ENCODE results near the gene CTNNA2. TPM values are rescaled to one million over a fixed set of nuclear protein-coding genes. Genes with fewer than 3 reads are reported as not detected.

Gene CTNNA2
- total RNA-seq, 1 donor from 2014 or later = not detected

DNA sequence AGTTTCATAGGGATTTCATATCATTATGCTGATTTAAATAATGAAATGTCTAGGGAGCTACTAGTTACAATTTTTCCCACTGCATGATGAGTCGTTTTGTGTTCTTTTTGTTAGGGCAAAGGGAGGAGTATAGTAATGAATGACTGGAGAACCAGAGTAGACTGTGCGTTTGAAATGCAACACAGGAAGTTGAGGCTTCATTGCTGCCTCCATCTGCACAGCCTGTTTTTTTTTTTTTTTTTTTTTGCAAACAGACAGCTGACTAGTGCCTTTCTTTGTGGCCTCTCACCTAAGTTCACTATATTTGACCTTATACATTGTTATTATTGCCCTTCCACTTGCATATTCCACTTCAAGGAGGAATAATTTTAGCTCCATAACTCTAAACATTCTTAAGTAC lies 1078.4 kb downstream of the CTNNA2 start:
- intact Hi-C loops (cut with micrococcal nuclease) = no loop called here
- ATAC-seq = no peak

DNA sequence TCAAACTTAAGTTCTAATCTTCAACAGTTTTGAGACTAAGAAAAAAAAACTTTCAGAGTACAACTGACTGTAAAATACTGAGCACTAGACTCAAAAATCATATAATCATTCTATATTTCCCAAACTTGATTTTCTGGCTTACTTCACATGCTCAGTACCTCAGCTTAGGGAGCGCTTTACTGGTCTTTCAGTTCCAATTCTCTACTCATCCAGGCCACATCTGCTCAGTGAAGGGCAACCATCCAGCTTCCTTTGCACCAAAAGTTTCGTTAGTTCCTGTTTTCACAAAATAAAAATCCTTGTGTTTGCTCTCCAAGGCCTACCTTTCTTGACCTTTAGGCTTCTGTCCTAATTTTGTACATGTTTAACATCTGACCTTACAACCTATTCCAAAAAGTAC lies 1079.3 kb downstream of the CTNNA2 start:
- intact Hi-C loops (cut with micrococcal nuclease) = no loop called here
- no peak for DNase-seq
- no peak for ATAC-seq

More for the DNA sequence above, 1078.4 kb downstream of the CTNNA2 start:
- no peak for DNase-seq

DNA sequence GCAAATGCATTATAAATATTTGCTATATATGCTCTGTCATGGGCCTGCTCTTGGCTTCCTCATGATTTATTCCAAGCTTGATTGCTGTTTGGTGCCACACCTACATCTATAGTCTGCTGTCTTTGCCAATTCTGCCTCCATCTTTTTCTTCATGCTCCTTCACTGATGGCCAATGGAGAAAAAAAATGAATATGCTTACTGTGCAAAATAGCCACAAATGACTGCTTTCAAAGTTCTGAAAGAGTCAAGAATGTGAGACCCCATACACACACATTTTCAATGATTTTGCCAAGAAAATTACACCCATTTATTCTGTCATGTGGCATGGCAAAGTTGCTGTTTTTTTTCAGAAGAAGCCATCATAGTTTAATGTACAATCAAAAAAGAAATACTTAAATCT lies 1097.3 kb downstream of the CTNNA2 start:
- ATAC-seq = no peak
- intact Hi-C loops (cut with micrococcal nuclease) = no loop called here
- no peak for DNase-seq

GRCh38 chr2:80621656-80622055 lies 1108.8 kb downstream of the CTNNA2 start:
- DNase-seq = no peak
- no peak for ATAC-seq
- intact Hi-C loops (cut with micrococcal nuclease) = no loop called here

DNA sequence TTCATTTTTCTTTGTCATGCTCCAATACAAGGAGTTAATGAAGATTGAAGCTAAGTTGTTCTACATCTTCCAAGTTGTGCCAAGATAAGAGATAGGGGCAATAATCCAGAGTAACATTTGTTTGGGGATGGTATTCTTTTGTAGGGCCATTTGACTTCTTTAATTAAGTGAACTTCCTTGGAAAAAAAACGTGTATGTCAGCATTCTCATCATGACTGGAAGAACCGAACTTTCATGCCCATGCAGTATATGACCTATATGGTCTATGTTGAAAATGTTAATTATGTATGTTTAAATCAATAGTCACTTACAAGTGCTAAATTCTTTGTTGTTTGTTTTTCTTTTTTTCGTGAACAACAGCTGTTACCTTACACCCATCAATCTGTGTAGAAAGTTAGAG lies 1111.2 kb downstream of the CTNNA2 start:
- intact Hi-C loops (cut with micrococcal nuclease) = no loop called here
- DNase-seq = no peak
- ATAC-seq = no peak

- intact Hi-C loops (cut with micrococcal nuclease) = no loop called here
- no peak for ATAC-seq
Measured at GRCh38 chr2:80634590-80634989, 1121.7 kb downstream of the CTNNA2 start.

DNA sequence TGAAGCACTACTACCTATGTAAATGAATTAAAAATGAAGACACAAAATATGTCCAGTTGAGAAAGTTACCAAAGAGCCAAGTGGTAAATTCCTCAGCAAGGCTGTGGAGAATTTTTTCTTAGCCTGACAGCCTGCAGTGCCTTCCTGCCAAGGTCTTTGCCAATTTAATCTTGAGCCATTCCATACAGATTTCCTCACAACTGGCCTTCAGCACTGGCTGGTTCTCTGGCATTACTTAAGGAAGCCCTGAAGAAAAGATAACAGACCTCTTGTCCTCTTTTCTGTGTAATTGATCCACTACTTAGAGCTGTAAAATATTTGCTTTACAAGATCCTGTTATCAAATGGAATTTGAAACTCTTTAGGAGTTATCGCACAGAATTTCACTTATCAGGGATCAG lies 1125.9 kb downstream of the CTNNA2 start:
- DNase-seq = no peak
- intact Hi-C loops (cut with micrococcal nuclease) = no loop called here
- no peak for ATAC-seq

More at GRCh38 chr2:80634590-80634989, 1121.7 kb downstream of the CTNNA2 start:
- no peak for DNase-seq

GRCh38 chr2:80642465-80642864 lies 1129.6 kb downstream of the CTNNA2 start:
- DNase-seq (no peak), ATAC-seq (no peak)
- intact Hi-C loops (cut with micrococcal nuclease) = no loop called here

DNA sequence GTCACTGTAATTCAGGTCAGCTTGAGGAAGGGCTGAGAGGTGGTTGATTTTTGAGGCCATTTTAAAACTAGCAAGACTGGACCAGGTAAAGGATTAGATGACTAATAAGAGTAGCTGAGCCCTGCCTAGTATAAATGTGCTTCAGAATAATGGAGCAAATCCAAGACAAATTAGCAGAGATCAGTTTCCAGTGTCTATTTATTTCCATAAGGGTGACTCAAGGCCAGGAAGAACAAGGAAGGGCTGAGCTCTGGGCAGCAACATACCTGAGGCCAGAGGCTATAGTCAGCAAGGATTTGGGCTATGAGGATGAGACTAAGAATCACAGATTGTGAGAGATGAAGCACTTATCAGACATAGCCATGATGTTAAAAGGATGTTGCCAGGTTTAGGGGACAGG lies 1130.7 kb downstream of the CTNNA2 start:
- ATAC-seq = no peak
- intact Hi-C loops (cut with micrococcal nuclease) = no loop called here

DNA sequence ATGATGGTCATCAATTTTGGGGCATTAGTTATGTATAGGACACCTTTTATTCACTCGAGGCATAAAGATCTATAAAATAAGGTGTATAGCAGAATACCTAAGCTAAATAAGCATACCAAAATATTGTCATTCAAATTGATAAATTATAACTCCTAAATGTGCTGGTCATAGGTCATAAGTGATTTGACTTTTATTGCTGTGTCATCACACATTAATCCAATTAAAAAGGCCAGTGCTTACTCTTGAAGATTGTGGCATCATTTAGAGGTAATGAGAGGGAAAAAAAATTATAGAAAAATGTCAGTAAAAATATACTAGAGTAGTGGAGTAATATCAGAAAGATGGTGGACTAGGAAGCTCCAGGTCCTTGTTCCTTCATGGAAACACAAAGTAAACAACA lies 1138.6 kb downstream of the CTNNA2 start:
- DNase-seq = no peak
- intact Hi-C loops (cut with micrococcal nuclease) = no loop called here
- no peak for ATAC-seq

More for the DNA sequence above, 1130.7 kb downstream of the CTNNA2 start:
- DNase-seq = no peak

DNA sequence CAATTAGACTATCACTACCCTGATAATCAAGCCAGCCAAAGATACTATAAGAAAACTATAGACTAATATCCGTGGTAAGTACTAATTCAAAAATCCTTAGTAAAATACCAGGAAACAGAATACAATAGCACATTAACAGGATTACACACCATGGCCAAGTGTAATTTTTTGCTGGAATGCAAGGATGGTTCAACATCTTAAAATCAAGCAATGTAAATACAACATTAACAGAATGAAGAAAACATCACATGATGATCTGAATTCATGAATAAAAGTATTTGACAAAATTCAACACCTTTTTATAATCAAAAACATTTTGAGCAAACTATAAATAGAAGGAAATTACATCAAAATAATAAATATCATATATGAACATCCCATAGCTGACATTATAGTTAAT lies 1142.4 kb downstream of the CTNNA2 start:
- ATAC-seq (no peak), DNase-seq (no peak)
- intact Hi-C loops (cut with micrococcal nuclease) = no loop called here

DNA sequence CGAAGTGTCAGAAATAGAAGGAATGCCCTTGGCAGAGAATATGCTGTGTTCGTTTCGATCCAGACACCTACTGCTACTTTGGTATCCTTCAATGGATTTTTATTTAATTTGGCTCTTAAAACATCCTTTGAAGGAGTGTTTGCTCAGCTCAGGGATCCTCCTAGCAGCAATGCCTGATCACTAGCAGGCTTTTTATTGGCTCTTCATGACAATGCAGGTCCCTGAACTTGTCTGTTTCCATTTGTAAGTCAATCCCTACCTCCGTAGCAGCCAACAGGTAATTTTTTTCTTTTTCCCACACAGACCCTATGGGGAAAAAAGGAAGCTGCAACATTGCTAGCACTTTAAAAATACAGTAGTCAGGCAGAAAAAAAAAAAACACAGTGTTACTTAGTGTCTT lies 1157.9 kb downstream of the CTNNA2 start:
- DNase-seq (no peak), ATAC-seq (no peak)
- intact Hi-C loops (cut with micrococcal nuclease) = no loop called here

GRCh38 chr2:80687524-80687923 lies 1174.7 kb downstream of the CTNNA2 start:
- ATAC-seq = no peak
- intact Hi-C loops (cut with micrococcal nuclease) = no loop called here
- DNase-seq = no peak

- intact Hi-C loops (cut with micrococcal nuclease) = no loop called here
- no peak for DNase-seq
- no peak for ATAC-seq
Measured at GRCh38 chr2:80689106-80689505, 1176.3 kb downstream of the CTNNA2 start.

Small RNA genes within 50 kb of the gene (microRNA-seq; reads per million reads assigned to microRNA genes)
- gene MIR4264 (ENCODE audit: borderline number of aligned reads) = not detected
- gene MIR8080 (ENCODE audit: borderline number of aligned reads) = not detected
